Type B pancreatic cell (in vitro differentiated cells): ENCODE results near the gene RNF225. TPM values are rescaled to one million over a fixed set of nuclear protein-coding genes. Genes with fewer than 3 reads are reported as not detected.
A peak's percentile ranks its signal among the peaks of the same experiment; 100 is the strongest.

Experiments
- DNase-seq: peaks from one replicate; pipeline ENCODE4 v3.0.0; 2021; ENCODE audit warnings: mixed read lengths; ENCODE audit not compliant: unreplicated experiment; ENCODE audit errors: extremely low spot score
- H3K27ac Mint-ChIP-seq: 2 replicates; pipeline ENCODE4 v1.8.0; 2021; ENCODE audit warnings: mild to moderate bottlenecking, mixed read lengths
- H3K27me3 Mint-ChIP-seq: 2 replicates; pipeline ENCODE4 v1.8.0; 2021; ENCODE audit warnings: mixed read lengths
- H3K36me3 Mint-ChIP-seq: 2 replicates; pipeline ENCODE4 v1.8.0; 2021; ENCODE audit warnings: mixed read lengths
- H3K4me1 Mint-ChIP-seq: one replicate; pipeline ENCODE4 v1.8.0; 2021; ENCODE audit warnings: mixed read lengths; ENCODE audit not compliant: unreplicated experiment
- H3K4me3 Mint-ChIP-seq: 2 replicates; pipeline ENCODE4 v1.8.0; 2021; ENCODE audit warnings: mild to moderate bottlenecking, mixed read lengths
- H3K9me3 Mint-ChIP-seq: 2 replicates; pipeline ENCODE4 v1.8.0; 2021; ENCODE audit warnings: mixed read lengths
- CTCF ChIP-seq: fragments of 200-600 bp; sonication (generic); conservative IDR thresholded peaks from 2 replicates; pipeline ENCODE4 v1.5.0; 2021; ENCODE audit warnings: antibody characterized with exemption, mild to moderate bottlenecking
- total RNA-seq: library from RNA; stranded (reverse); gene quantifications from 2 replicates; pipeline ENCODE4 v1.2.1, GENCODE V29; 2021; ENCODE audit warnings: low replicate concordance

RNF225 gene
- total RNA-seq, 1 donor from 2014 or later: 1.0 TPM

GRCh38 chr19:58380037-58380661 lies 15.3 kb upstream of the RNF225 start:
- no peaks in the 10 kb centered on the region for H3K27me3 Mint-ChIP-seq

GRCh38 chr19:58380662-58381459 lies 14.6 kb upstream of the RNF225 start, which contains the start of gene ZNF837:
Gene ZNF837 (minus strand): TSS chr19:58381030. CDS start chr19:58369332, 11,698 bp downstream.
- Mint-ChIP-seq H3K4me1 (peaks cover 3% of the 10 kb centered on the region), H3K27ac (peak within 1 kb of the TSS; percentile 95), H3K27me3 (no peaks in the 10 kb centered on the region), H3K9me3 (no peaks in the 10 kb centered on the region), H3K36me3 (no peaks in the 10 kb centered on the region), H3K4me3 (peak within 1 kb of the TSS; percentile 94)
- peak; percentile 97 for DNase-seq
- no peak for TF ChIP-seq CTCF

More at GRCh38 chr19:58380037-58380661, 15.3 kb upstream of the RNF225 start:
- Mint-ChIP-seq H3K4me3 (peak overlapping the region; percentile 94), H3K36me3 (no peaks in the 10 kb centered on the region), H3K4me1 (peaks cover 3% of the 10 kb centered on the region), H3K9me3 (no peaks in the 10 kb centered on the region), H3K27ac (peak overlapping the region; percentile 95)
- no peak for TF ChIP-seq CTCF
- DNase-seq: no peak

GRCh38 chr19:58381460-58382212 lies 13.8 kb upstream of the RNF225 start:
- TF ChIP-seq CTCF: no peak
- Mint-ChIP-seq H3K27ac (peak overlapping the region; percentile 95), H3K4me3 (peak overlapping the region; percentile 94), H3K9me3 (no peaks in the 10 kb centered on the region), H3K4me1 (peaks cover 3% of the 10 kb centered on the region), H3K27me3 (no peaks in the 10 kb centered on the region), H3K36me3 (no peaks in the 10 kb centered on the region)
- no peak for DNase-seq

GRCh38 chr19:58382997-58383603 lies 12.4 kb upstream of the RNF225 start:
- Mint-ChIP-seq H3K9me3 (no peaks in the 10 kb centered on the region), H3K36me3 (no peaks in the 10 kb centered on the region), H3K27ac (no peak overlapping the region), H3K4me1 (peaks cover 7% of the 10 kb centered on the region), H3K27me3 (no peaks in the 10 kb centered on the region), H3K4me3 (peak overlapping the region; percentile 71)
- no peak for DNase-seq
- TF ChIP-seq CTCF: no peak

GRCh38 chr19:58385313-58385890 lies 10.1 kb upstream of the RNF225 start:
- DNase-seq: no peak
- Mint-ChIP-seq H3K27me3 (no peaks in the 10 kb centered on the region), H3K36me3 (peaks cover 8% of the 10 kb centered on the region)

More at GRCh38 chr19:58385313-58385890, 10.1 kb upstream of the RNF225 start:
- no peaks in the 10 kb centered on the region for H3K9me3 Mint-ChIP-seq
- H3K4me3 Mint-ChIP-seq: peak overlapping the region; percentile 98
- peak overlapping the region; percentile 99 for H3K27ac Mint-ChIP-seq
- TF ChIP-seq CTCF: no peak
- peaks cover 11% of the 10 kb centered on the region for H3K4me1 Mint-ChIP-seq
